HG02798 (cell line): ENCODE measurements around the gene CFAP298.

ENCODE experiments used
- ATAC-seq: cut with Tn5 transposase; IDR thresholded peaks from one replicate; pipeline ENCODE4 v1.9.1; 2021; ENCODE audit warnings: mild to moderate bottlenecking; ENCODE audit not compliant: unreplicated experiment, poor library complexity

Gene CFAP298

GRCh38 chr21:32602099-32602498, 10.1 kb downstream of the CFAP298 start:
- ATAC-seq = no peak

GRCh38 chr21:32599526-32599925, 12.7 kb downstream of the CFAP298 start:
- no peak for ATAC-seq

- no peak for ATAC-seq
Observed at GRCh38 chr21:32599091-32599490, 13.1 kb downstream of the CFAP298 start.

- no peak for ATAC-seq
Observed at GRCh38 chr21:32597205-32597604, 15.0 kb downstream of the CFAP298 start.

GRCh38 chr21:32595431-32595830, 16.7 kb downstream of the CFAP298 start:
- no peak for ATAC-seq

- no peak for ATAC-seq
Observed at GRCh38 chr21:32593690-32594089, 18.5 kb downstream of the CFAP298 start.

GRCh38 chr21:32592929-32593502, 19.2 kb downstream of the CFAP298 start:
- ATAC-seq = no peak

- ATAC-seq = no peak
Observed at GRCh38 chr21:32590130-32590529, 22.0 kb downstream of the CFAP298 start.

- ATAC-seq = no peak
Observed at GRCh38 chr21:32587651-32588050, 24.5 kb downstream of the CFAP298 start.

GRCh38 chr21:32587120-32587519, 25.1 kb downstream of the CFAP298 start:
- ATAC-seq = no peak

GRCh38 chr21:32585970-32586369, 26.2 kb downstream of the CFAP298 start:
- ATAC-seq = no peak

- ATAC-seq = no peak
Observed at GRCh38 chr21:32585042-32585710, 27.0 kb downstream of the CFAP298 start, which contains the start of gene TCP10L. TCP10L (minus strand) TSS chr21:32585523; CDS start chr21:32584304, 1,219 bp downstream.

- ATAC-seq = no peak
Observed at GRCh38 chr21:32584472-32584871, 27.7 kb downstream of the CFAP298 start.

GRCh38 chr21:32581732-32582131, 30.4 kb downstream of the CFAP298 start:
- ATAC-seq = no peak

GRCh38 chr21:32580949-32581348, 31.2 kb downstream of the CFAP298 start:
- no peak for ATAC-seq

GRCh38 chr21:32578107-32578691, 34.0 kb downstream of the CFAP298 start:
- no peak for ATAC-seq

GRCh38 chr21:32576011-32576410, 36.2 kb downstream of the CFAP298 start:
- no peak for ATAC-seq

- ATAC-seq = no peak
Observed at GRCh38 chr21:32574946-32575925, 36.9 kb downstream of the CFAP298 start.

- ATAC-seq = no peak
Observed at GRCh38 chr21:32572574-32573420, 39.4 kb downstream of the CFAP298 start.

- no peak for ATAC-seq
Observed at GRCh38 chr21:32570456-32570855, 41.7 kb downstream of the CFAP298 start.
